Right lobe of liver (tissue), 4 donors: ENCODE data around the gene FITM1.
A peak's percentile ranks its signal among the peaks of the same experiment; 100 is the strongest.

Experiments
- POLR2A ChIP-seq: fragments of 450-650 bp; IDR thresholded peaks from one replicate; pipeline ENCODE4 v1.6.1; 2017; ENCODE audit warnings: antibody characterized with exemption, mild to moderate bottlenecking
- TF ChIP-seq, protein P1 (sequence below), 4 donors: fragments of 200-600 bp in 3 of 4; fragments of 450-650 bp in 1 of 4; IDR thresholded peaks; one replicate each; pipeline versions ENCODE4 v1.5.1 to v1.8.0; 2016 to 2022; ENCODE audit warnings: antibody characterized with exemption in 4 of 4, mild to moderate bottlenecking in 2 of 4
- donor health status: DM: no; HTN: no; CAD: no.
- donor health status: DM: no; HTN: no; CAD: no.
- donor health status: DM: no; HTN: yes; CAD: no.

DNA sequence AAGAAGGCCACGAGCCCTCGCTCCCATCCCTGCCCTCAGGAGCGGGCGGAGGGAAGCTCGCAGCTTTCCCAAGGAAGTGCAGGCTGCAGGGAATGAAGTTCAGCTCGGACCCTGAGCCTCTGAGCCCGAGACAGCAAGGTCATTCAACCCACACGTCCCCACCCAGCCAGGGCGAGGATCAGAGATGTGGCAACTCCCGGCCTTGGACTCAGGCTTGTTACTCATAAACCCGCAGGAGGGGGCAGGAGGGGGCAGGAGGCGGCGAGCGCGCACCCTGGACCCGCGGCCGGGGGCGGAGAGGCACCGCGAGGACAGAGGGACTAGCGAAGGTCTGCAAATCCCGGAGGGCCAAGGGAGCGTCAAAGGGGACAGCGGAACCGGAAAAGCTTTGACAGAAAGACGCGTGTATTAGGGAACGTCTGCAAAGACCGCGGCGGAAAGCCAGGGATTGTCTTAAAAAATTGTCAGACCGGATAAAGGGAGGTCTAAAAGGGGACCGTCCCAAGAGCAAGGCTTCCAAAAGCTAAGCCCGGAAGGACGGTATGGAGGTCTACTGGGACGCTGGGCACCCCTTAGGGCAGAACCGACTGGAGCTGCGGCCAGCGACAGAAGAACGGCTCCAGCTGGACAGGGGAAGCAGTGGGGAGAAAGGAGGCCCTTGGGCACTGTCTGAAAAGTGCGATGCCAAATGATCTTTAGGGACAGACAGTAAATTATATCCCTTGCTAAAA lies 16.5 kb upstream of the FITM1 start:
- TF ChIP-seq POLR2A, result peak; percentile 84
- TF ChIP-seq, protein P1, sequence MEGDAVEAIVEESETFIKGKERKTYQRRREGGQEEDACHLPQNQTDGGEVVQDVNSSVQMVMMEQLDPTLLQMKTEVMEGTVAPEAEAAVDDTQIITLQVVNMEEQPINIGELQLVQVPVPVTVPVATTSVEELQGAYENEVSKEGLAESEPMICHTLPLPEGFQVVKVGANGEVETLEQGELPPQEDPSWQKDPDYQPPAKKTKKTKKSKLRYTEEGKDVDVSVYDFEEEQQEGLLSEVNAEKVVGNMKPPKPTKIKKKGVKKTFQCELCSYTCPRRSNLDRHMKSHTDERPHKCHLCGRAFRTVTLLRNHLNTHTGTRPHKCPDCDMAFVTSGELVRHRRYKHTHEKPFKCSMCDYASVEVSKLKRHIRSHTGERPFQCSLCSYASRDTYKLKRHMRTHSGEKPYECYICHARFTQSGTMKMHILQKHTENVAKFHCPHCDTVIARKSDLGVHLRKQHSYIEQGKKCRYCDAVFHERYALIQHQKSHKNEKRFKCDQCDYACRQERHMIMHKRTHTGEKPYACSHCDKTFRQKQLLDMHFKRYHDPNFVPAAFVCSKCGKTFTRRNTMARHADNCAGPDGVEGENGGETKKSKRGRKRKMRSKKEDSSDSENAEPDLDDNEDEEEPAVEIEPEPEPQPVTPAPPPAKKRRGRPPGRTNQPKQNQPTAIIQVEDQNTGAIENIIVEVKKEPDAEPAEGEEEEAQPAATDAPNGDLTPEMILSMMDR (IDR thresholded peaks at IDR 0.05), result no peak
